GM19099 (cell line): Measurements from ENCODE around the gene ACSF3.

Source experiments
- POLR2A ChIP-seq: IDR thresholded peaks from 3 replicates; pipeline ENCODE4 v1.6.1; 2011; ENCODE audit warnings: low read depth; ENCODE audit not compliant: insufficient read length; ENCODE audit errors: extremely low read depth

Gene ACSF3

DNA sequence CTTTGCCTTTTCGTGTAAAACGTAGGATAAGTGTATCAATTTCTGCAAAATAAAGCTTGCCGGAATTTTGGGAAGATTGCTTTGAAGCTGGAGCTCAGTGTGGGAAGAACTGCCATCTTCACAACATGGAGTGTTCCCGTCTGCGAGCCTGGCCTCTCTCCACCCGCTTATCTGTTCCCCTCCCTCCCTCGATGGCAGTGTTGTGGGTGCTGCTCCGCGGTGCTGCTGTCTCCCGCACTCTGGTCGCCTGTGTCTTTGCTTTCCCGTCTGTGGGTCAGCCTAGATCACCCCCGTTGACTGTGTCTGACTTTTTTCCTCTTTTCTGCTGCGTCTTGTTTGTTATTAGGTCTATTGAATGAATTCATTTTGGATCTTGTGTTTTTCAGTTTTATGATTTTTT is 17.0 kb downstream of the ACSF3 start:
- no peak for TF ChIP-seq POLR2A

DNA sequence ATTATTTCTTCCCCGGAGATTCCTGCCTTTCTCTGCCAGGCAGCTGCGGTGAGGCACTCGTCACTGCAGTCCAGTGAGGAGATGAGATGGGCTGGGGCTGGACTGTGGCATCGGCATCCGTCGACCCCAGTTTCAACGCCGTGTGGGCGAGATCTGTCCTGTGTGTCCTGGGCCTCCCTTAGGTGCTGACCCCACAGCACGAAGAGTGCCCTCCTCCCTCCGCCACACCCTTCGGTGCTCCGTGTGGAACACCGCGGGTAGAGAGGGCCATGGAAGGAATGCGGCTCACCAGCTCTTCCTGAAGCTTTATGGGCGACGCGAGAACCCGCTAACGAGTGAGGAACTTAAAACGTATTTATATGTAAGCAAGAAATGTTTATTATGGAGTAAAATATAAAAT is 17.6 kb downstream of the ACSF3 start:
- no peak for TF ChIP-seq POLR2A

DNA sequence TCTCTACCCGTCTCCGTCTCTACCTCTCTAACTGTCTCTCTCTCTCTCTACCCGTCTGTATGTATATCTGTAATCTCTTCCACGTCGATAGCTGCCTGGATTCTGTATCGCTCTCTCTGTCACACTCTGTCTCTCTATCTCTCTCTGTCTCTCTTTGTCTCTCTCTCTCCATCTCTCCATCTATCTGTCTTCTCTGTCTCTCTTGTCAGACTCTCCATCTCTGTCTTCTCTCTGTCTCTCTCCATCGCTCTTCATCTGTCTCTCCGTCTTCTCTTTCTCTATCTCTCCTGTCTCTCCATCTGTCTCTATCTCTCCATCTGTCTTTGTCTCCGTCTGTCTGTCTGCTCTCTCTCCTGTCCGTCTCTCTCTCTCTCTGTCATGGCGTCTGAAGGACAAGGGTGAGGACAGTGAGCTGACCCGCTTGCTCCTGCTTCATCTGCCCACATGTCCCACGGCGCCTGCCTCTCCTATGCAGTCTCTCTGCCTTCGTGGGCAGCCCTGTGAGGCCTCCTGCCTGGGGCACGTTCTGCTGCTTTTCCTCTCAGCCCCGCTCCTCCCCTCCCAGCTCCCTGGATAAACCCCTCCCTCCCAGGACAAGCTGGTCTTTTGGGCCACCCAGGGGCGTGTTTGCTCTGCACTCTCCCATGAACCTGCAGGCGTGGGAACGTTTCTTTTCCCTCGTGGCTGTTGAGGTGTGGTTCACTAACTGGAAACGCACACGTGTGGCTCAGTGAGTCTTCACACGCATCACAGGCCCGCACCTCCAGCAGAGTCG is 18.9 kb downstream of the ACSF3 start:
- no peak for TF ChIP-seq POLR2A

- TF ChIP-seq POLR2A, result no peak
These were observed 19.5 kb downstream of the ACSF3 start for GRCh38 chr16:89113152-89113547.

DNA sequence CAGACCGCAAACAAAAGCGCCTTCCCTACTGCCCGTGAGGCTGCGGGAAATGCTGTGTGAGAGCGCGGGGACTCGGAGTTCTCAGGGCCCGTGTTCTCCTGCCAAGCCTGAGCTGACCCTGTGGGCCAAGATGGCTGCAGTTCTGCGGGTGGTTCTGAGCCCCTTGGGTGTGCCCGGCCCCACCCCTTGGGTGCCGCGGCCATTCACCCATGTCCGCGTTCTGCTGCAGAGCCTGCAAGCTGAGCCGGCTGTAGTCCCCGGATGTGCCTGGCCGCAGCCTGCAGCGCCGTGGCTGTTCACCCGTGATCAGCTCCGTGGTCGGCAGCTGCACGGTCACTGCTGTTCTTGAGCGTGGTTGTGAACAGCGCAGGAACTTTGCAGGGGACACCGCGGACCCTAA is 20.0 kb downstream of the ACSF3 start:
- no peak for TF ChIP-seq POLR2A

- TF ChIP-seq POLR2A, result no peak
These were observed 20.7 kb downstream of the ACSF3 start for GRCh38 chr16:89114159-89114981.

DNA sequence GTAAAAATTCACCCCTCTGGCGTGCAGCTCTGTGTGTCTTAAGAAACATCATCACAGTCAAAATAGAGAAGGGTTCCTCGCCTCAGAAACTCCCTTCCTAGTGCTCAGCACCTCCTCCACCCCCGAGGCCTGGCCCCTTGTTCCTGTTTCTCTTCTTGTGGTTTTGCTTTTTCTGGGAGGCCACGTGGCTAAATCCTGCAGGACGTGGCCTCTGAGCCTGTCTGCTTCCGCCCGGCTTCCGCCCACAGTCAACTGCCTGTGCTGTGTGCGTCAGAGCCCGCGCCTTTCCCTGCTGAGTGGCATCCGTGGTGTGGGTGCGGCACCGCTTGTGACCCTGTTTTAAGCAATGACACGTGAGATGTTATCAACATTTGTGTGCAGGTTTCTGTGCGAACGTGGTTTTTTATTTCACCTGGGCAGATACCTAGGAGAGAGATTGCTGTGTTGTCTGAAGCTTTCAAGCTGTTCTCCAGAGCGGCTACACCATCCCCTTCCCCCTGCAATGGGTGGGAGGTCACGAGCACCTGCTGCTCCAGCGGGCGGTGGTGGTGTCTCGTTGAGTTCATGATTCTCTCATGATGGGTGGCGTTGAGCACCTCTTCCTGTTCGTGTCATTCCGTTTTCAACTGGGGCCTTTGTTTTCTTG is 21.7 kb downstream of the ACSF3 start:
- TF ChIP-seq POLR2A, result peak; percentile 49

DNA sequence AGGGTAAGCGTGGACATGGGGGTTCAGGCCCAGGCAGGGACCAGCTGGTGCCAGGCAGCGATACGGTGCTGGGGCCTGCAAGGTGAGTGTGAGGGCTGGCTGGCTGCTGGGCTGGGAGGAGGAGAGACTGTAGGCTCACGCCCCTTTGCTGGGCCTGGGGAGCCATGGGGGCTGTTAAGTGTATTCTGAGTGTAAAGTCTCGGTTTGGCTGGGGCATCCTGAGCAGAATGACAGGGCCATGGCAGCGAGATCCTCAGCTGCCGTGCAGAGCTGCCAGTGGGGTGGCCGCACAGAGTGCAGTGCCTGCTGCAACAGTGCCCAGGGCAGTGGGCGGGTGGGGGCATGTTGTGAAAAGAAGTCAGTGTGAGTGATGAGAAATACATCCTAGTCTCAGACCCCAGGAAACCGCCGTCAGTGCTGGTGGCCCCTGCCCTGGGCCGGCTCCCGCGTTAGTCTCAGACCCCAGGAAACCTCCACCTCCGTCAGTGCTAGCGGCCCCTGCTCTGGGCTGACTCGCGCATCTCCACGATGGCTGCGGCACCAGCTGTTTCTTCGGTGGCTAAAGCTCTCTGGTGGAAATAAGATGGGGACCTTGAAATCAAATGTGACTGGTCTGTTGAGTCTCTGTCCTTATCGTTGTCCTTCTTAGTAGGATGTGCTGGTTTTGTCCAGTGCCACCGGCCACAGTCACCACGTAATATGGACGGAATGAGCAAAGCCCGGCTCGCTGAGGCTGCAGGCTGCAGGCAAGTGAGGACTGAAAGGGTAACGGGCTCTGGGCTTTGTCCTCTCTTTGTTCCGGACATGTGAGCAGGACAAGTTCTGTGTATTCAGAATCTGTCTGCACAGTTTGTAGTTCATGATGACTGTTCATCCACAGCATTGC is 22.9 kb downstream of the ACSF3 start:
- no peak for TF ChIP-seq POLR2A

GRCh38 chr16:89117227-89117974 is 23.7 kb downstream of the ACSF3 start:
- TF ChIP-seq POLR2A, result no peak

- TF ChIP-seq POLR2A, result no peak
These were observed 24.3 kb downstream of the ACSF3 start for GRCh38 chr16:89117975-89118289.

- TF ChIP-seq POLR2A, result no peak
These were observed 24.9 kb downstream of the ACSF3 start for GRCh38 chr16:89118361-89119165.

DNA sequence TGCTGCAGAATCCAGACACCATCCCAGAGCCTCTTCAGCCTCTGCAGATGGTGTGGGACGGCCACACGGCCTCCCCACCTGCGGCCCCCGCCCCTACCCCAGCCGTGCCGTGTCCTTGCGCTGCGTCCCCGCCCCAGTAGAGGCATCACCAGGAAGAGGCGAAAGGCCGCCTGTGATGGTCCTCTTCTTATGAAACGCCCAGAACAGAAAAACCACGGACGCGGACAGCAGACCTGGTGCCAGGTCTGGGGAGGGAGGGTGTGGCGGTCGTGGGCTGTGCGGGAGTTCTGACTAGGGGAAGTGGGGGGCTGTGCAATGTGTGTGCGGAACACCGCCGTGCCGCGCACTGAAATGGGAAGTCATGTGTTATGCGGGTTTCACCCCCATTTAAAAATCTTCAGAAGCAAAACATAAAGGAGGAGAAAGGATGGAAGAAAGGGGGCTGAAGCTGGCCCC is 25.5 kb downstream of the ACSF3 start:
- TF ChIP-seq POLR2A, result no peak

DNA sequence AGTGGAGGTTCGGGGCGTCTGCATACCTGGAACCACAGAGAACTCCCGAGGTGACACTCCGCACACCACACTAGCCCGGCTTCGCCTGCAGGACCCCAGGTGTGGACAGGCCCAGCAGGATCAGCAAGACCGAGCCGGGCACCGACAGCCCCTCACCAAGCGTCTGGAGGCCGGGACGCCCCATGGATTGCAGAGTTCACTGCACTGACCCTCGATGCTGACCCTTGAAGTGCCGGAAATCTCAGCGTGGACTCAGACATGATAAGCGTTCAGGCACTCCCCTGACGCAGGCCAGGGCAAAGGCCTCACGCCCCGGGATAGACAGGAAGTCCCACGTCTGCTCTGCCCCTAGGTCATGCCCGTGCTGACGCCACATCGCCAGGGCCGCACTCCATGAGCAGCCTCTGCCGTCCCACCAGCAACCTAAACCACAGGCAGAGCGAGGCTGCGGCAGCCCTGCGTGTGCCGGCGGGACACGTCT is 26.0 kb downstream of the ACSF3 start:
- TF ChIP-seq POLR2A, result no peak
